Neuronal stem cell (in vitro differentiated cells): ENCODE measurements around the gene SLITRK3.

Source experiments
- DNase-seq: peaks from one replicate; pipeline ENCODE4 v3.0.0-alpha.2; 2013; ENCODE audit warnings: low spot score
- H2AFZ ChIP-seq: one replicate; pipeline ENCODE4 v1.6.1; 2013; ENCODE audit warnings: mild to moderate bottlenecking, low read length, inconsistent platforms
- H2AK5ac ChIP-seq: 2 replicates; pipeline ENCODE4 v1.6.1; 2013; ENCODE audit warnings: low read depth, mild to moderate bottlenecking, inconsistent platforms, low read length, moderate library complexity, mixed read lengths
- H2BK120ac ChIP-seq: 2 replicates; pipeline ENCODE4 v1.6.1; 2013; ENCODE audit warnings: low read depth, mild to moderate bottlenecking, inconsistent platforms, low read length, moderate library complexity, mixed read lengths
- H2BK12ac ChIP-seq: one replicate; pipeline ENCODE4 v1.6.1; 2013; ENCODE audit warnings: low read length, inconsistent platforms
- H2BK15ac ChIP-seq: 2 replicates; pipeline ENCODE4 v1.6.1; 2013; ENCODE audit warnings: mild to moderate bottlenecking, low read length, inconsistent platforms, mixed read lengths
- H2BK5ac ChIP-seq: one replicate; pipeline ENCODE4 v1.6.1; 2013; ENCODE audit warnings: inconsistent platforms, mild to moderate bottlenecking, low read length, moderate library complexity
- H3K14ac ChIP-seq: one replicate; pipeline ENCODE4 v1.6.1; 2013; ENCODE audit warnings: low read length, inconsistent platforms
- H3K18ac ChIP-seq: 2 replicates; pipeline ENCODE4 v1.6.1; 2013; ENCODE audit warnings: low read length, inconsistent platforms
- H3K23ac ChIP-seq: 2 replicates; pipeline ENCODE4 v1.6.1; 2013; ENCODE audit warnings: low read depth, mild to moderate bottlenecking, mixed read lengths, low read length, inconsistent platforms; ENCODE audit not compliant: poor library complexity
- H3K27ac ChIP-seq: replicated peaks from 3 replicates; pipeline ENCODE4 v1.5.1; 2013; ENCODE audit warnings: low read length, inconsistent platforms
- H3K27me3 ChIP-seq, 3 experiments: 2 replicates each; pipeline ENCODE4 v1.6.1; 2013; ENCODE audit warnings: low read length in 3 of 3, mild to moderate bottlenecking in 2 of 3, inconsistent platforms in 1 of 3, low read depth in 1 of 3, mixed read lengths in 1 of 3, moderate library complexity in 1 of 3; ENCODE audit not compliant: control insufficient read depth in 3 of 3, insufficient read depth in 3 of 3
- H3K36me3 ChIP-seq, 2 donors: replicated peaks in 1 of 2; 2 replicates each; pipeline ENCODE4 v1.6.1; 2013; ENCODE audit warnings: low read length in 2 of 2; ENCODE audit not compliant: control insufficient read depth in 2 of 2, insufficient read depth in 2 of 2
- H3K4ac ChIP-seq: 2 replicates; pipeline ENCODE4 v1.6.1; 2013; ENCODE audit warnings: inconsistent platforms, mild to moderate bottlenecking, low read length, moderate library complexity
- H3K4me1 ChIP-seq, 2 donors: 1 replicate in 1 of 2; 2 replicates in 1 of 2; pipeline ENCODE4 v1.6.1; 2013; ENCODE audit warnings: low read length in 2 of 2, low read depth in 1 of 2; ENCODE audit not compliant: control insufficient read depth in 2 of 2, insufficient read depth in 1 of 2
- H3K4me2 ChIP-seq: one replicate; pipeline ENCODE4 v1.6.1; 2013; ENCODE audit warnings: mild to moderate bottlenecking, low read length, inconsistent platforms; ENCODE audit not compliant: insufficient read depth, poor library complexity, severe bottlenecking
- H3K4me3 ChIP-seq, 2 donors: 2 replicates each; pipeline ENCODE4 v1.5.1; 2013; ENCODE audit warnings: low read length in 2 of 2, mild to moderate bottlenecking in 2 of 2, inconsistent platforms in 1 of 2, moderate library complexity in 1 of 2
- H3K79me1 ChIP-seq: one replicate; pipeline ENCODE4 v1.6.1; 2013; ENCODE audit warnings: low read depth, mild to moderate bottlenecking, inconsistent platforms, low read length, moderate library complexity
- H3K9ac ChIP-seq: one replicate; pipeline ENCODE4 v1.6.1; 2013; ENCODE audit warnings: mild to moderate bottlenecking, low read depth, low read length, inconsistent platforms; ENCODE audit not compliant: poor library complexity
- H3K9me3 ChIP-seq, 2 donors: replicated peaks in 1 of 2; 2 replicates each; pipeline versions ENCODE3 to v1.6.1; 2013; ENCODE audit warnings: low read length in 2 of 2, mild to moderate bottlenecking in 2 of 2, inconsistent platforms in 1 of 2, low read depth in 1 of 2, mixed read lengths in 1 of 2, moderate library complexity in 1 of 2; ENCODE audit not compliant: control insufficient read depth in 2 of 2, insufficient read depth in 1 of 2
- H4K8ac ChIP-seq: one replicate; pipeline ENCODE4 v1.6.1; 2013; ENCODE audit warnings: low read depth, mild to moderate bottlenecking, inconsistent platforms, low read length, moderate library complexity
- H4K91ac ChIP-seq: one replicate; pipeline ENCODE4 v1.6.1; 2013; ENCODE audit warnings: low read length, low read depth, mild to moderate bottlenecking, inconsistent platforms; ENCODE audit not compliant: poor library complexity
- WGBS, 2 donors: extraction: QIAGEN DNeasy Blood & Tissue Kit; methylation state at CpG; one replicate each; pipeline ENCODE4 v1.1.7; 2013; ENCODE audit warnings: missing lambda C conversion rate in 2 of 2, mixed read lengths in 1 of 2; ENCODE audit not compliant: insufficient read length in 2 of 2, insufficient replicate concordance in 1 of 2; ENCODE audit errors: extremely low coverage in 2 of 2; 5-methylcytosine and 5-hydroxymethylcytosine counted together

Gene SLITRK3

GRCh38 chr3:165158011-165158410, 38.2 kb downstream of the SLITRK3 start:
- H3K27me3 ChIP-seq: no peaks in the 10 kb centered on the region
- no peaks in the 10 kb centered on the region for H3K4me1 ChIP-seq
- no peak overlapping the region for H4K91ac ChIP-seq
- no peak overlapping the region for H2AK5ac ChIP-seq
- H3K23ac ChIP-seq: no peak overlapping the region
- no CpG with 5 or more reads among the region's 2 CpGs for WGBS, 2 donors
- no peak overlapping the region for H3K18ac ChIP-seq
- no peak overlapping the region for H2BK120ac ChIP-seq
- no peak overlapping the region for H2BK5ac ChIP-seq
- no peak overlapping the region for H2AFZ ChIP-seq
- no peak overlapping the region for H4K8ac ChIP-seq
- H3K14ac ChIP-seq: no peak overlapping the region
- H3K4me2 ChIP-seq: no peak overlapping the region
- DNase-seq: no peak
- no peak overlapping the region for H2BK12ac ChIP-seq
- H3K9me3 ChIP-seq: no peaks in the 10 kb centered on the region
- no peak overlapping the region for H3K4me3 ChIP-seq
- H3K4ac ChIP-seq: no peak overlapping the region
- no peaks in the 10 kb centered on the region for H3K79me1 ChIP-seq
- no peak overlapping the region for H3K9ac ChIP-seq
- H3K36me3 ChIP-seq: no peaks in the 10 kb centered on the region
- H2BK15ac ChIP-seq: no peak overlapping the region
- H3K27ac ChIP-seq: no peak overlapping the region

- H3K9me3 ChIP-seq: no peaks in the 10 kb centered on the region
- no peak overlapping the region for H2BK15ac ChIP-seq
- no CpG with 5 or more reads among the region's 3 CpGs for WGBS, 2 donors
These were observed 39.3 kb downstream of the SLITRK3 start for GRCh38 chr3:165156757-165157420.

GRCh38 chr3:165148876-165149441, 47.2 kb downstream of the SLITRK3 start:
- no peak overlapping the region for H2BK120ac ChIP-seq
- H2BK5ac ChIP-seq: no peak overlapping the region
- H2AFZ ChIP-seq: no peak overlapping the region
- no peaks in the 10 kb centered on the region for H3K36me3 ChIP-seq
- H3K27ac ChIP-seq: no peak overlapping the region
- no peak overlapping the region for H2AK5ac ChIP-seq
- no peak overlapping the region for H3K4me3 ChIP-seq
- H3K79me1 ChIP-seq: no peaks in the 10 kb centered on the region
- no peak overlapping the region for H4K91ac ChIP-seq
- no peaks in the 10 kb centered on the region for H3K9me3 ChIP-seq
- H3K14ac ChIP-seq: no peak overlapping the region
- no peak overlapping the region for H3K9ac ChIP-seq
- no peak overlapping the region for H3K4me2 ChIP-seq
- no peak overlapping the region for H2BK12ac ChIP-seq
- no peak overlapping the region for H4K8ac ChIP-seq
- H3K4ac ChIP-seq: no peak overlapping the region
- H3K4me1 ChIP-seq: no peaks in the 10 kb centered on the region
- H2BK15ac ChIP-seq: no peak overlapping the region
- H3K18ac ChIP-seq: no peak overlapping the region
- no CpG with 5 or more reads among the region's 4 CpGs for WGBS, 2 donors
- H3K23ac ChIP-seq: no peak overlapping the region
- DNase-seq: no peak
- H3K27me3 ChIP-seq: no peaks in the 10 kb centered on the region

More at GRCh38 chr3:165156757-165157420, 39.3 kb downstream of the SLITRK3 start:
- H3K79me1 ChIP-seq: no peaks in the 10 kb centered on the region
- no peak overlapping the region for H2BK12ac ChIP-seq
- no peak overlapping the region for H3K4ac ChIP-seq
- no peaks in the 10 kb centered on the region for H3K4me1 ChIP-seq
- no peak overlapping the region for H2AK5ac ChIP-seq
- H3K27me3 ChIP-seq: no peaks in the 10 kb centered on the region
- H4K8ac ChIP-seq: no peak overlapping the region
- H2BK5ac ChIP-seq: no peak overlapping the region
- no peak overlapping the region for H3K27ac ChIP-seq
- H3K4me3 ChIP-seq: no peak overlapping the region
- H2BK120ac ChIP-seq: no peak overlapping the region
- no peak for DNase-seq
- H3K18ac ChIP-seq: no peak overlapping the region
- H3K14ac ChIP-seq: no peak overlapping the region
- H3K9ac ChIP-seq: no peak overlapping the region
- no peaks in the 10 kb centered on the region for H3K36me3 ChIP-seq
- no peak overlapping the region for H4K91ac ChIP-seq
- H3K23ac ChIP-seq: no peak overlapping the region
- no peak overlapping the region for H2AFZ ChIP-seq
- H3K4me2 ChIP-seq: no peak overlapping the region

GRCh38 chr3:165144271-165144670, 51.9 kb downstream of the SLITRK3 start:
- H3K9ac ChIP-seq: no peak overlapping the region
- no peak overlapping the region for H3K23ac ChIP-seq
- H3K4me2 ChIP-seq: no peak overlapping the region
- H2AFZ ChIP-seq: no peak overlapping the region
- no peaks in the 10 kb centered on the region for H3K79me1 ChIP-seq
- no peaks in the 10 kb centered on the region for H3K27me3 ChIP-seq
- no peak overlapping the region for H2AK5ac ChIP-seq
- no peaks in the 10 kb centered on the region for H3K4me1 ChIP-seq
- no peak overlapping the region for H2BK12ac ChIP-seq
- no peak for DNase-seq
- no peak overlapping the region for H3K14ac ChIP-seq
- no peaks in the 10 kb centered on the region for H3K9me3 ChIP-seq
- no peak overlapping the region for H2BK5ac ChIP-seq
- no peak overlapping the region for H3K4ac ChIP-seq
- no peaks in the 10 kb centered on the region for H3K36me3 ChIP-seq
- no peak overlapping the region for H2BK120ac ChIP-seq
- H4K8ac ChIP-seq: no peak overlapping the region
- no peak overlapping the region for H3K4me3 ChIP-seq
- no CpG with 5 or more reads among the region's 1 CpG for WGBS, 2 donors
- H4K91ac ChIP-seq: no peak overlapping the region
- H3K27ac ChIP-seq: no peak overlapping the region
- H2BK15ac ChIP-seq: no peak overlapping the region
- no peak overlapping the region for H3K18ac ChIP-seq
